GM21528 (cell line): ENCODE measurements around the gene ZNF771.
"Not testable (repeated sequence)": the region's sequence is repeated elsewhere in the genome, so short reads cannot be mapped to it uniquely, and the experiment has no call there.

ENCODE experiments used
- ATAC-seq: cut with Tn5 transposase; IDR thresholded peaks from one replicate; pipeline ENCODE4 v1.9.1; 2021; ENCODE audit warnings: mild to moderate bottlenecking, moderate library complexity; ENCODE audit not compliant: unreplicated experiment, low FRiP score

The ZNF771 gene

GRCh38 chr16:30374538-30374937, 32.9 kb upstream of the ZNF771 start, which contains the start of gene MYL11:
Gene MYL11 (plus strand): TSS chr16:30374802. CDS start chr16:30374858, 56 bp downstream.
- ATAC-seq, result no peak

- ATAC-seq, result no peak
Observed at GRCh38 chr16:30375864-30376263, 31.5 kb upstream of the ZNF771 start.

GRCh38 chr16:30376461-30376902, 30.9 kb upstream of the ZNF771 start:
- ATAC-seq, result no peak

DNA sequence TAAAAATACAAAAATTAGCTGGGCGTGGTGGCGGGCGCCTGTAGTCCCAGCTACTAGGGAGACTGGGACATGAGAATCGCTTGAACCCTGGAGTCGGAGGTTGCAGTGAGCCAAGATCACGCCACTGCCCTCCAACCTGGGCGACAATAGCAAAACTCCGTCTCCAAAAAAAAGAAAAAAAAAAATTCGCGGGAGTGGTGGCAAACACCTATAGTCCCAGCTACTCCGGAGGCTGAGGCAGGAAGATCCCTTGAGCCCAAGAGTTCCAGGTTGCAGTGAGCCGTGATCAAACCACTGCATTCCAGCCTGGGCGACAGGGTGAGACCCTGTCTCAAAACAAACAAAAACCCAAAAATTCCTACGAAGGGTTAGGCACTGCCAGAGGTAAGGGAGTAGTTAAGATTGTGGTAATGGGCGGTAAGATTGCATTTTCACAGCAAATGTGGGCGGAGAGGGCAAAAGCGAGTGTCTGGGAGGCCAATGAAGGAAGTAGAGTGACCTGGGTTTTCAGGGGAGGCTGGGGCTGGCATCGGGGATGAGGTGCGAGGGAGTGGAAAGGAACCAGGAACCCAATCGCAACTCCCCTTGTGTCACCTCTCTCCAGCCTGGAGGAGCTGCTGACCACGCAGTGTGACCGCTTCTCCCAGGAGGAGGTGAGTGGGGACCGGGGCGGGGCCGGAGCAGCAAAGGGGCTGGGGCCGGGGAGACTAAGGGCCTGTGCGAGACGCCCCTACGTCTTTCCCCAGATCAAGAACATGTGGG, 30.2 kb upstream of the ZNF771 start:
- ATAC-seq, result no peak

- peak; percentile 42 for ATAC-seq
Observed at GRCh38 chr16:30377812-30378235, 29.6 kb upstream of the ZNF771 start.

GRCh38 chr16:30378236-30379157, 28.9 kb upstream of the ZNF771 start:
- ATAC-seq, result peak; percentile 74

DNA sequence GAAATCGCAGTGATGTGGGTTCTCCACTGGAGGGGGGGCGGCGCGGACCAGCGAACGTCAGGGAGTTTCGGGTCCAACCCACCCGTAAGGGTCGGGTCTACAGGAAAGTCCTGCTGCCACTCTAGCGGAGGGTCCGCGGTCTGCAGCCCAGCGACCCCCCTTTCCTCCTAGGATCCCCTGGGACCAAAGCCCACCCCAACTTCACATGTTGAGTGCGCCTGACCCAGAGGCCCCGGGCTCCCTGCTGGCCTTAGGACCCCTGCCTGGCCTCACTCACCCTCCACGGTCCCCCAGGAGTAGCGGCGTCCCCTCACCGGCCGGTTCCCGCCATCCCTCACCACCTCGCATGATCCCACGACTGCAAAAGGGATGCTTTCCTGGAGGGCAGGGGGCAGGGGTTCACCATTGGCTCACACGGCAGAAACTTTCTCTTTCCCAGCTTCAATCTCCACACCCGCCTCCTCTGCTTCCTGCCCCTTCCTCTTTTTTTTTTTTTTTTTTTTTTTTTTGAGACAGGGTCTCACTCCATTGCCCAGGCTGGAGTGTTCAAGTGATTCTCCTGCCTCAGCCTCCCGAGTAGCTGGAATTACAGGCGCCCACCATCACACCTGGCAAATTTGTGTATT, 28.1 kb upstream of the ZNF771 start:
- ATAC-seq, result no peak

DNA sequence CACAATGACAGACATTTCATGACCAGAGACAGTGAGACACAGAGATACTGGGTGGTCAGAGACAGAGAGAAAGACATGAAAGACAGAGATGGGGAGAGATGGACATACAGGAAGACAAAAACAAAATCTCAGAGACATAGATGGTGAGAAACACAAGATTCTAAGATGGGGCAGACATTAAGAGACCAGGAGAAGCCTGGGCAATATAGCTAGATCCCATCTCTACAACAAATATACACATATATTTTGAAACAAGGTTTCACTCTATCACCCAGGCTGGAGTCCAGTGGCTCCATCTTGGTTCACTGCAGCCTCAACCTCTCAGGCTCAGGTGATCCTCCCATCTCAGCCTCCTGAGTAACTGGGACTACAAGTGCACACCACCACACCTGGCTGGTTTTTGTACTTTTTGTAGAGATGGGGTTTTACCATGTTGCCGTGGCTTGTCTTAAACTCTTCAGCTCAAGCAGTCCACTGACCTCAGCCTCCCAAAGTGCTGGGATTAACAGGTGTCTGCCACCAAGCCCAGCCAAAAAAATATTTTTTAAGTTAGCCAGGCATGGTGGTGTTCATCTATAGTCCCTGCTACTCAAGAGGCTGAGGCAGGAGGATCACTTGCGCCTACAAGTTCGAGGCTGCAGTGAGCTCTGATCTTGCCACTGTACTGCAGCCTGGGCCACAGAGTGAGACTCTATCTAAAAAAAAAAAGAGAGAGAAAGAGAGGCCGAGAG, 27.2 kb upstream of the ZNF771 start:
- no peak for ATAC-seq

- no peak for ATAC-seq
Observed at GRCh38 chr16:30380803-30381208, 26.6 kb upstream of the ZNF771 start.

- no peak for ATAC-seq
Observed at GRCh38 chr16:30381291-30382041, 25.9 kb upstream of the ZNF771 start.

GRCh38 chr16:30382111-30382881, 25.1 kb upstream of the ZNF771 start, which contains the start of gene SEPTIN1:
Gene SEPTIN1 (minus strand): TSS chr16:30382561. CDS start chr16:30382542, 19 bp downstream.
- ATAC-seq, result no peak

DNA sequence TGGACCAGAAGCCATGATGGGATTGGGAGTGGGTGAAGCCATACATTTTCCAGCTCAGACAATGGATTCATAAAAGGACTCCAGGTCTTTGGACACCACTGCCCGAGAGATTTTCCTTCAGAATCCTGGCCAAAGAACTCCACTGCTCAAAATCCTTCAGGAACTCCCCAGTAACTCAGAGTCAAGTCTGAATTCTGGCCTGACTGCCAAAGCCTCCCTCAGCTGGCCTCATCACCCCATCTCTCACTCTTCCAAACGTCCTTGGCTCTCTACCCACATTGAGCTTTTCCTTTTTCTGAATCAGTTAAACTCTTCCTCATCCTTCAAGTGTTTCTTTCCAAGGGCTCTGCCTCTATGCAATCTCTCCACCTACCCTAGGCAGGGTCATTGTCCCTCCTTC, 23.9 kb upstream of the ZNF771 start:
- no peak for ATAC-seq

GRCh38 chr16:30394592-30395154, 12.7 kb upstream of the ZNF771 start:
- no peak for ATAC-seq

DNA sequence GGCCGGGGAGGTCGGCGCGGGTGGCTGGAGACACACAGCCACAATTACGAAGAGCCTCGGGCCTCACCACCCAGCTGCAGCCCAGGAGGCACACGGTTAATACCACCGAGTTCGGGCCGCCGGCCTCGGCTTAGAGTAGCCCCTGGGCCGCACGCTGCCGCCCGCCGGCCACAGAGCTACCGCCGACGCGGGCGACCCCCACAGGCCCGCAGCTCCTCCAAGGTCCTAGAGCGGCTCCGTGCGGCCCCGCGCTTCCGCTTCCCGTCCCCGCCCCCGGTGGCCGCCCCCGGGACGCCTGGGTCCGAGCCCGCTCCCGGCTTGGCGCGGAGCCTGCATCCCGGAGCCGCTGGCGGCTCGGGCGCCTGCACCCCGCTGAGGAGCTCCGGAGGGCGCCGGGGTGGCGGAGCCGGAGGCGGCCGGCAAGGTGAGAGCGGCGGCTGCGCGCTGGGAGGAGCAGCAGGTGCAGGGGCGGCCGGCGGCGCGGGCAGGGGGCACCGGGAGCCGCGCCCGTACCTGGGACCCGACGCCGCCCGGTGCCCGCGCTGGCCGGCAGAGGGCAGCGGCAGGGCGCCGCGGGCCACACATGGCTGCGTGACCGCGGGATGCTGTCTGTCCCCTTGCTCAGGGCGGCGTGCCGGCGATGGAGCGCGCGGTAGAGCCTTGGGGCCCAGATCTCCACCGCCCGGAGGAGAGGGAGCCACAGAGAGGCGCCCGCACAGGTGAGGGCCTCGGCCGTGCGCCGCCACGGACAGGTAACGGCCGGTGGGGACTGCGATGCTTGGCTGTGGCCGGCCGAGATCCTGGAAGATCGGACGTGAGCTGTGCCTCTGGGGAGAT, 12.0 kb upstream of the ZNF771 start, which contains the start of gene ZNF48:
ZNF48 (plus strand) TSS at position 266 of the 837 bp plus-strand sequence; CDS start at position 641, 375 bp downstream.
- ATAC-seq, result peak; percentile 57

DNA sequence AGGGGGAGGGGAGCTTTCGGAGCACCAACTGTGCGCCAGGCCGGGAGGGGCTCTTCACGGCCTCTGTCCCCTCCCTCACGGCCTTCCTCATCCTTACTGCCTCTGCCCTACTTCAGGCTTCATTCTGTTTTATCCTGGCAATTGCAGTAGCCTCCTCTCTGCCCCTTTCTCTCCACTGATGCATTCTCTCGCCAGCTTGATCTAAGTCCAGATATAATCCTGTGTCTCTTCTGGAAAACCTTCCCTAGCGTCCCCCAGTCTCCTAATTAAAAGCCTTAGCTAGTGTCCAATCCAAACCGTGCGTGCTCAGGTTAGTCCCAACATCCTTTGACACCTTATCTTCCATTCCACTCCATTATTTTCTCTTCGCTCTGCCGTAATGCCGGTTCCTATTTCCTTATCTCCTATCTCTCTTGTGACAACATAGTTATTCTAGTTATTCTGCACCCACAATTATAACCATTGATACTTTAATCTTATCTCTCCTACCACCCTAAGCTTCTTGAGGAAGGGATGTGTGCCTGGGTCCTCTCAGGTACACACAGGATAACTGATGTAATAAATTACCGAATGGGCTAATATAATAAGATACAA, 11.3 kb upstream of the ZNF771 start:
- ATAC-seq, result no peak

- ATAC-seq, result not testable (repeated sequence)
Observed at GRCh38 chr16:30396627-30397026, 10.8 kb upstream of the ZNF771 start.

- ATAC-seq, result no peak
Observed at GRCh38 chr16:30397056-30397455, 10.3 kb upstream of the ZNF771 start.
